Gastrocnemius medialis (tissue), 4 donors: ENCODE measurements around the gene KCNC4.

Experiments
- POLR2A ChIP-seq, 2 donors: fragments of 450-650 bp; IDR thresholded peaks; one replicate each; pipeline ENCODE4 v1.6.1; 2017; ENCODE audit warnings: antibody characterized with exemption in 2 of 2, mild to moderate bottlenecking in 2 of 2, moderate library complexity in 2 of 2
- TF ChIP-seq, protein P1 (sequence below), 5 experiments: fragments of 450-650 bp in 3 of 5; fragments of 200-600 bp in 2 of 5; sonication (generic) in 2 of 5; IDR thresholded peaks in 4 of 5; conservative IDR thresholded peaks in 1 of 5; 1 replicate in 4 of 5; 2 replicates in 1 of 5; pipeline ENCODE4 v1.5.1; 2016 to 2019; ENCODE audit warnings: antibody characterized with exemption in 5 of 5, mild to moderate bottlenecking in 3 of 5, moderate library complexity in 3 of 5

- TF ChIP-seq, protein P1, sequence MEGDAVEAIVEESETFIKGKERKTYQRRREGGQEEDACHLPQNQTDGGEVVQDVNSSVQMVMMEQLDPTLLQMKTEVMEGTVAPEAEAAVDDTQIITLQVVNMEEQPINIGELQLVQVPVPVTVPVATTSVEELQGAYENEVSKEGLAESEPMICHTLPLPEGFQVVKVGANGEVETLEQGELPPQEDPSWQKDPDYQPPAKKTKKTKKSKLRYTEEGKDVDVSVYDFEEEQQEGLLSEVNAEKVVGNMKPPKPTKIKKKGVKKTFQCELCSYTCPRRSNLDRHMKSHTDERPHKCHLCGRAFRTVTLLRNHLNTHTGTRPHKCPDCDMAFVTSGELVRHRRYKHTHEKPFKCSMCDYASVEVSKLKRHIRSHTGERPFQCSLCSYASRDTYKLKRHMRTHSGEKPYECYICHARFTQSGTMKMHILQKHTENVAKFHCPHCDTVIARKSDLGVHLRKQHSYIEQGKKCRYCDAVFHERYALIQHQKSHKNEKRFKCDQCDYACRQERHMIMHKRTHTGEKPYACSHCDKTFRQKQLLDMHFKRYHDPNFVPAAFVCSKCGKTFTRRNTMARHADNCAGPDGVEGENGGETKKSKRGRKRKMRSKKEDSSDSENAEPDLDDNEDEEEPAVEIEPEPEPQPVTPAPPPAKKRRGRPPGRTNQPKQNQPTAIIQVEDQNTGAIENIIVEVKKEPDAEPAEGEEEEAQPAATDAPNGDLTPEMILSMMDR (IDR thresholded peaks at IDR 0.05 in 4 of 5, conservative IDR thresholded peaks at IDR 0.05 in 1 of 5) = no peak
- TF ChIP-seq POLR2A (IDR thresholded peaks at IDR 0.05) = no peak
Observed at GRCh38 chr1:110253213-110253612, 43.1 kb downstream of the KCNC4 start.
